Measurements from ENCODE around the gene TRAPPC5.

GRCh38 chr19:7734220-7735203 lies 53.9 kb downstream of the TRAPPC5 start:
- TF ChIP-seq CTCF (IDR thresholded peaks at IDR 0.05; ENCODE audit: insufficient read depth, low read depth, low read length) (no peak), EZH2 (IDR thresholded peaks at IDR 0.05; ENCODE audit: insufficient read depth, low read length) (no peak)
